ENCODE results near the gene FRS3.
"Not testable (repeated sequence)": the region's sequence is repeated elsewhere in the genome, so short reads cannot be mapped to it uniquely, and the experiment has no call there.

The FRS3 gene

GRCh38 chr6:41767112-41767833, 12.4 kb downstream of the FRS3 start:
- no peak for DNase-seq

GRCh38 chr6:41766043-41766664, 13.5 kb downstream of the FRS3 start:
- DNase-seq, result not testable (repeated sequence)

DNA sequence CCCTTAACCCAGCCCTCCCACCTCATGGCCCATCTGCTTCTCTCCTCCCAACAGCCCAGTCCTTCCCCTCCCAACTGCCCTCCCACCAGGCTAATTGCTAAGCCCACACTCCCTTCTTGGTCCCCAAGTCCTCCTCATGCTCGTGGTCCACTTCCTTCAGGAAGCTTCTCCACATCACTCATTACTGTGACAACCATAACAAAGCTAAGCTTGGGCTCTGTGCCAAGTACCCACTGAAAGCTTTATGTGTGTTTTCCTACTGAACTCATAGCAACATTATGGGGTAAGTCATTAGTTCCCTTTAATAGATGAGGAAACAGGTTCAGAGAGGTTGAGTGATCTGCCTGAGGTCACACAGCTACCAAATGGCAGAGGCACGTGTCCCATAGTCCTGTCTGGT, 16.2 kb downstream of the FRS3 start:
- DNase-seq, result no peak

DNA sequence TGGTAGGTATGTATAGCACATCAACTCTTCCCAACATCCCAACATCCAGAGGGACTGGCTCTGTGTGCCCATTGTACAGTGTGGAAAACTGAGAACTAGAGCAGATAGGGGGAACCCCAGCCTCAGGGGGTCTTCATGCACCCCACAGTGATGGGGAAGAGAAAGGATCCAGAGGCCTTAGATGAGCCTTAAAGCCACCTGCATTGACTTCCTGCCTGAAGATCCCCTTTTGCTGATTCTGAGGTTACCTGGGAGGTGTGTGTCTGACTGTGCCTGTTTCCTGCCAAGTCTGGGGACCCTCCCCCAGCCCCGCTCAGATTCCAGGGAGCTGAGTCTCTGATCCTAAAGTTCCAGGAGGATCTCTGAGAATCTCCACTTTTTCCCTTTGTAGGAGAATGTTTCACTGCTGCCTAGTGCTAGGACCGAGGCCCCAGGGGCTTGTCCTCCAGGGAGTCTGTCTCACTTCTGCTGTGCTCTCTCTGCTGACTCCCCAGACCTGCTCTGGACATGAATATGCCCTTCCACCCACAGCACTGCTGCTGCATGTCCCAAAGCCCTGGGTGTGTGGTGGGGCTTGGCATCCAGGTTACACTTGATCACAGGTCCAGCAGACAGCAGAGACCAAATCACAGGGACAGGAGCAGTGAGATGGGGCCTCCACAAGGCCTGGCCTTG, 19.7 kb downstream of the FRS3 start:
- DNase-seq, result no peak

DNA sequence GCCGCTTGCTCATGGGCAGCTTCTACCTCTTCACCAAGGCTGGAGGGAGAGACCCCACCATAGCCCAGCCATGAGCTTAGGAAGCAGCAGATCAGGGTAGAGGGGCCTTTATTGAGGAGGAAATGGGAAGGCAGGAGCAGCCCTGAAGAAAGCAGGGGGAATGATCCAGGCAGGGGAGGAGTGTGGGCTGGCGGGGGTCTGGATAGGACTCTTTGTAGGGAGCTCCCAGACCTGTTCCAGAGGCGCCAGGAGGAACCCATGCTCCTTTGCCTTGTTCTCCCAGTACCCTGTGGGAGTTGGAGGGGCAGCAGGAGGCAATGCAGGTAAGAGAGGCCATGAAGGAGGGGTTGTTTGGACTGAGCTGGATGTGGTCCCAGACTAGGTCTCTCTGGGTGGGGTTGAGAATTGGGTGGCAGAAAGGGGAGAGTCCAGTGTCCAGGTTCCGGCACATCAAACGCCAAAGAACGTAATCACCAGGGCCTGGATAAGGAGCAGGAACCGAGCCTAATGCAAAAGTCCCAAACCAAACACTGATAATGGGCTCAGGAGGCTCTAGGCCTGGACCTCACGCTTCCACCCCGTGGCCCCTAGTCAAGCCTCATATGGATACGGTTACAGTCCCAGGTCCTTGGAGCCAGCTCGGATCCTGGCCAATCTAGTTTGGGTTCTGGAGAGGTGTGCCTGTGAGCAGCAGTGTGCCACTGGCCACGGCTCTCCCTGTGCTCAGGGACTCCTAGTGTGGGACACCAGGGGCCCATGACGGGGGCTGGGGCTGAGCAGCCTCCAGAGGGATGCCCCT, 20.4 kb downstream of the FRS3 start:
- no peak for DNase-seq

GRCh38 chr6:41758641-41759035, 21.1 kb downstream of the FRS3 start:
- DNase-seq, result no peak

GRCh38 chr6:41757931-41758640, 21.6 kb downstream of the FRS3 start:
- peak in 1 of 2 experiments; percentile 50 for DNase-seq

GRCh38 chr6:41757271-41757670, 22.4 kb downstream of the FRS3 start:
- no peak for DNase-seq

GRCh38 chr6:41756354-41756753, 23.3 kb downstream of the FRS3 start:
- DNase-seq, result no peak

- DNase-seq, result no peak
Measured at GRCh38 chr6:41755895-41756294, 23.8 kb downstream of the FRS3 start.

- no peak for DNase-seq
Measured at GRCh38 chr6:41750374-41750773, 29.3 kb downstream of the FRS3 start.

GRCh38 chr6:41748542-41748941, 31.2 kb downstream of the FRS3 start:
- no peak for DNase-seq

GRCh38 chr6:41748102-41748477, 31.6 kb downstream of the FRS3 start:
- no peak for DNase-seq

GRCh38 chr6:41747256-41748101, 32.2 kb downstream of the FRS3 start, which contains the start of gene PGC:
Gene PGC (minus strand): TSS chr6:41747397. CDS start chr6:41747334, 63 bp downstream.
- DNase-seq, result no peak

DNA sequence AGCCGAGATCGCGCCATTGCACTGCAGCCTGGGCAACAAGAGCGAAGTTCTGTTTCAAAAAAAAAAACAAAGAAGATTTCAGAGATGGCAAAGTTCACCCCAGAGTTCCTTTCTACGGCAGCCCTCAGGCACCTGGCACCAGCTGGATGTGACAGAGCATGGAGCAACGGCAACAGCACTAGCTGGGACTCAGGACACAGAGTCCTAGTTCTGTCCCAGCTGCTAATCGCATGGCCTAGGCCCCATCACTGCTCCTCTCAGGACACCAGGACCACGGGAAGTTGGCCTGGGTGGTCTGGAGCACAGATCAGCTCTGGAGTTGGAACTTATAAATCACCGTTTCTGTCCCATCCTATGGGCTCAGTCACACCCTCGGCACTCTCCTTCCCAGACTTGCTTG, 33.6 kb downstream of the FRS3 start:
- no peak for DNase-seq

- no peak for DNase-seq
Measured at GRCh38 chr6:41744236-41744787, 35.4 kb downstream of the FRS3 start.

GRCh38 chr6:41743406-41744235, 36.1 kb downstream of the FRS3 start:
- DNase-seq, result no peak

DNA sequence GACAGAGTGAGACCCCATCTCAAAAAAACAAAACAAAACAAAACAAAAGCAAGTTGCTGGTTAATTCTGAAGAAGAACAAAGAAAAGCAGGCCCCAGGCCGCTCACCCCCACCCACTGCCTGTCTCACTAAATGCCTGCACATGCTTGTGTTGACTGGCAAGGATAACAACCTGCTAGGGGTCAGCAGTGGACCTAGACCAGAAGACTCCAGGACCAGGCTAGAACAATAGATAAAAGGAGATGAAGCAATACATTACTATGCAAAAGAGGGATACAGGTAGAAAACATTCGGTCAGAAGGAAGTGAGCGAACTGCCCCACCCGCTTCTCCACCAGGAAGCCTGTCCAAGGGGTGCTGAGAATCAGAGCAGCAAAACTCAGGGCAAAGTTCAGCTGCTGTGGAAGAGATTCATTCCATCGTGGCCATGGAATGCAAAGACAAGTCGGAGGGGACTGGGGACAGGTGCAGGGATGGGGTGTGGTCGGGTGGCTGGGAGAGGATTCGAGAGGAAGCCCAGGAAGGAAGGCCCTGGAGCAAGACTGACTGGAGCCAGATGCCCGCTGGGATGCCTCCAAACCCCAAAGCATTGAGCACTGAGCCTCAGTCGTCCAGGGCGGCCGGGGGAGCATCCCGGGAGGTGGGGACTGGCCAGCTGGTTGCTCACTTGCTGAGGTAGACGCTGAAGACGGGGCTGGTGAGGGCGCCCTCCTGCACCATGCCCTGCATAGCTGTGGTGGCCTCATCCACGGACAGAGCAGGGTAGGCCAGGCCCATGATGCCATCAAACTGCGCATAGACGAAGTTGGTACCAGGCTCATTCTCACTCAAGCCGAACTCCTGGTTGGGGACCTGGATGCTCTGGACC, 37.8 kb downstream of the FRS3 start:
- DNase-seq, result no peak
